ENCODE results near the gene C3orf85. TPM values are rescaled to one million over a fixed set of nuclear protein-coding genes. Genes with fewer than 3 reads are reported as not detected.
"Not testable (repeated sequence)": the region's sequence is repeated elsewhere in the genome, so short reads cannot be mapped to it uniquely, and the experiment has no call there.

Gene C3orf85
- total RNA-seq, 2 experiments from 2014 or later: not detected

DNA sequence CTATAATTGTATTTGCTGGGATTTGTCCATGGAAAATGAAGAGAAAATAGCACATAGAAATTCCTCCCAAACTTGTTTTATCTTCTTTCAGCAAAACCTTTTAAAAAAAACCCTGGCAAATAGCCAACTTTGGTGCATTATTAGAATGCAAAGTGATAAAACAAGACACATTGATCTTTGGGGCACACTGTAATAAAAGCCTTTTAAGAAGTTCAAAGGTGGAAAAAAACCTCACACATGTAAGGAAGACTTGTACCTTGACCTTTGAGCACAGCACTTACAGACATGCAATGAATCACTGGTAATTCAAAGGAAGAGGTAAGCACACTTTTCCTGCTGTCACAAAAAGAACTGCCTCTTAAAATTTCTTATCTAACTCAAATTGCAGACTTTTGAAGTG, 10.6 kb upstream of the C3orf85 start:
- CTCF ChIA-PET: no interaction called here
- H3K4me3 Mint-ChIP-seq: no peak overlapping the region

DNA sequence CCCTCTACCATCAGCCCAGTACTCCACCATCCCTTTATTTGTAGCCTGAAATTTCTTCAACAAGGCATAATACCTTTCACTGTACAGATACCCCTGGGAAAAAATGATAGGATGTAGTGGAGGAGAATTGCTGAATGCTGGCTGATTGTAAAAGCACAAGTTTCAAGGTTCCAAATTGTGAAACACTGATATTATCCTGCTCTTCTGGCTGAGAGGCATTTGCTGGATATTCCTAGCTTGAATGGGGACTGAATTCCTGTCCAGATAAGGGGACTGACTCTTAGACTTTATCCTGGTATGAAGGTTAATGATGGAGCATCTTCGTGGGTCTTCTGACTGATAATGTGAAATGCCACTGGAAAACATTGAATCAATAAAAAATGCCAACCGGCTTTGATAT, 9.0 kb upstream of the C3orf85 start:
- Mint-ChIP-seq H3K27me3 (no peaks in the 10 kb centered on the region), H3K4me1 (no peaks in the 10 kb centered on the region), H3K9me3 (ENCODE audit: low read depth) (no peaks in the 10 kb centered on the region), H3K4me3 (no peak overlapping the region), H3K27ac (no peak overlapping the region), H3K36me3 (no peaks in the 10 kb centered on the region)
- CTCF ChIA-PET: no interaction called here
- no peak for ATAC-seq
- no peak for DNase-seq

More for the DNA sequence above, 10.6 kb upstream of the C3orf85 start:
- DNase-seq: no peak
- Mint-ChIP-seq H3K36me3 (no peaks in the 10 kb centered on the region), H3K9me3 (ENCODE audit: low read depth) (no peaks in the 10 kb centered on the region), H3K27me3 (no peaks in the 10 kb centered on the region), H3K27ac (no peak overlapping the region), H3K4me1 (no peaks in the 10 kb centered on the region)
- no peak for ATAC-seq

DNA sequence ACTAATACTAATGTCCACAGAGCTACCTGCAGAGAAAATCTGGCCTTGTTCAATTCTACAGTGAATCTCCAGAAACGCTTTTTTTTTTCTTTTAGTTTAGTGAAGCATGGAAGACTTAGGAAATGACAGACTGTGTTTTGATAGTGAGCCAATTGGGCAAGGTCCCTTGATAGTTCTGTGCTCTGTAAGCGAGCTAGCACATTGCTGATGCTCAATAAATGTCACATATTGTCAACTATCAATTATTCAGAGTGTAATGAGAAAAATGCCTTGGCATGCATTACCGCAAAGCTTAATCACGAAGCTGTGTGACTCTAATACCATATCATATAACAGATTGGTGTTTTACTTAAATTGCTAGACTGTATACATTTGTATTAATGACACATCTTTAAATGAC, 5.2 kb upstream of the C3orf85 start:
- Mint-ChIP-seq H3K36me3 (no peaks in the 10 kb centered on the region), H3K4me1 (no peaks in the 10 kb centered on the region), H3K4me3 (no peak overlapping the region), H3K27ac (no peak overlapping the region), H3K9me3 (ENCODE audit: low read depth) (no peaks in the 10 kb centered on the region), H3K27me3 (no peaks in the 10 kb centered on the region)
- DNase-seq (no peak), ATAC-seq (no peak)
- CTCF ChIA-PET: interaction anchor here (0.5 kb wide), 1 partner anchor 19 kb away, joined by 3 read pairs; no protein-coding TSS in a partner anchor

DNA sequence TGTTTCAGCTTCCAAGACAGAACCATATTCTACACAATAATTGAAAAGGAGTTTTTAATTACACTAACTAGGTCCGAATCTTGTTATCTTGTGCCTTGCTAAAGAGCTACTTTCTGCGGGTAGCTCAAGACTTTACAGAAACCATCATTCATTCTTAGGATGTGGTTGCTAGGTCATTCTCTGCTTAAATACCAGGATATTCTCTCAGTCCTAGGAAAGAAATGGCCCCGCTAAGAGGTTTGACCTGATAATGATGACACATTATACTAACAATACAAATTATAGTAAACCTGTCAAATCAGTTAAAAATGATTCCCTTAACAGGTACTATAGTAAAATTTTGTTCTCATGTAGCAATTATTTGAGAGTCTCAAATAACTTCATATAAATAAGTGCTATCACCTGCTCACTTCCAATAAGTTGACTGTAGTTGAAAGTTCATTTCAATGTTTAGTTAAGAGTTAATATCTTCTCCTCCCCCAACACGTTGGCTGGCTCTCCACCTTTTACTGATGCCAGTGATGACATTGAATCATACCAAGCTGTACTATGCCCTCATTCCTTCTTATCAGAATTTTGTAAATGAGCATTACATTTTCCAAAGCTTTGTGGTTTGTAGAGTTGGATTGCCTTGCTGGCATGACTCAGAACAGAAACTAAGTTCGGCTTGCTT, 3.6 kb upstream of the C3orf85 start:
- DNase-seq: no peak
- no peaks in the 10 kb centered on the region for H3K36me3 Mint-ChIP-seq
- H3K27ac Mint-ChIP-seq: no peak overlapping the region
- ATAC-seq: no peak
- CTCF ChIA-PET: no interaction called here
- no peaks in the 10 kb centered on the region for H3K27me3 Mint-ChIP-seq
- no peaks in the 10 kb centered on the region for H3K9me3 Mint-ChIP-seq (ENCODE audit: low read depth)
- H3K4me3 Mint-ChIP-seq: no peak overlapping the region
- no peaks in the 10 kb centered on the region for H3K4me1 Mint-ChIP-seq

DNA sequence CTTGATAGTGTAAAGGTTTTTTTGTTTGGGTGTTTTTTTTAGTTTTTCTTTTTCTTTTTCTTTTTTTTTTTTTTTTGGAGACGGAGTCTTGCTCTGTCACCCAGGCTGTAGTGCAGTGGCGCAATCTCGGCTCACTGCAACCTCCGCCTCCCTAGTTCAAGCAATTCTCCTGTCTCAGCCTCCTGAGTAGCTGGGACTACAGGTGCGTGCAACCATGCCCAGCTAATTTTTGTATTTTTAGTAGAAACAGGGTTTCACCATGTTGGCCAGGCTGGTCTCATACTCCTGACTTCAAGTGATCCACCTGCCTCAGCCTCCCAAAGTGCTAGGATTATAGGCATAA, 3.1 kb upstream of the C3orf85 start:
- H3K4me3 Mint-ChIP-seq; H3K27ac Mint-ChIP-seq; CTCF ChIA-PET; H3K27me3 Mint-ChIP-seq; DNase-seq; H3K4me1 Mint-ChIP-seq; H3K36me3 Mint-ChIP-seq; ATAC-seq; H3K9me3 Mint-ChIP-seq (ENCODE audit: low read depth): not testable (repeated sequence)

DNA sequence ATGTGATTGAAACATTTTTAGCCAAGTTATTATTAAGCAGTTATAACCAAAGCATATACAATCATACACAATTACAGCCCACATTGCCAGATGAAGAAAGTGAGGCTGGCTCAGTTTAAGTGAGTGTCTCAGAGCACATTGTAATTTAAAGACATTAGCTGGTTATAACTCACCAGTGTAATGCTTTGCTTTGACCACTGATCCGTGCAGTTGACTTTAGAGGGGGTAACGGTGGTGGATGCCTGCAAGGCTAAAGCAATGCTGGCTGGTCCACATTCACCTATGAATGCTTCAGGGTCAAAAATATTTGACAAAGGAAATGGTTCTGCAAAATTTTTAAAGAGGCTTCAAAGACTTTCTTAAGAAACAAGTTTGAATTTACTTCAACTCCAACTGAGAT, 1.2 kb downstream of the C3orf85 start:
- no peak overlapping the region for H3K27ac Mint-ChIP-seq
- no peaks in the 10 kb centered on the region for H3K4me1 Mint-ChIP-seq
- H3K27me3 Mint-ChIP-seq: no peaks in the 10 kb centered on the region
- no peak for DNase-seq
- H3K4me3 Mint-ChIP-seq: no peak overlapping the region
- no peaks in the 10 kb centered on the region for H3K36me3 Mint-ChIP-seq
- CTCF ChIA-PET: no interaction called here
- H3K9me3 Mint-ChIP-seq (ENCODE audit: low read depth): no peaks in the 10 kb centered on the region
- no peak for ATAC-seq

DNA sequence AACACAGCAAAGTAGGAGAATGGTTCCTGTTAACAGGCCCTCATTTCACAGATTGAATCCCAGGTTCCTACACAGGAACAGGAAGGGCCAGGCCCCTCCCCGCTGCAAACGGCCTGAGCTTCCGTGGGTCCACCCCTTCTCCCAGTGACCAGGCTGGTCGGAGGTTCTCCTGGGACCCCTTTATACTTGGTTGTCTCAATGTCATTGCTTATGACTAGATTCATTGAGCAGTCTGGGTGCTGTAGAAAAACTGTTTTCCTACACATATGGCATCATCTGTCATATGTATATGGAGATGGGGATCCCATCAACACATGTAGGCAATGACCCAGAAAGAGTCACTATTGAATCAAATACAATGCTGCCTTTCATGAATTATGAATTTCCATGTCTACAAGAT, 3.8 kb downstream of the C3orf85 start:
- Mint-ChIP-seq H3K27ac (no peak overlapping the region), H3K27me3 (peaks cover 2% of the 10 kb centered on the region), H3K36me3 (no peaks in the 10 kb centered on the region), H3K9me3 (ENCODE audit: low read depth) (no peaks in the 10 kb centered on the region), H3K4me1 (no peaks in the 10 kb centered on the region), H3K4me3 (no peak overlapping the region)
- ATAC-seq (no peak), DNase-seq (no peak)
- CTCF ChIA-PET: no interaction called here

DNA sequence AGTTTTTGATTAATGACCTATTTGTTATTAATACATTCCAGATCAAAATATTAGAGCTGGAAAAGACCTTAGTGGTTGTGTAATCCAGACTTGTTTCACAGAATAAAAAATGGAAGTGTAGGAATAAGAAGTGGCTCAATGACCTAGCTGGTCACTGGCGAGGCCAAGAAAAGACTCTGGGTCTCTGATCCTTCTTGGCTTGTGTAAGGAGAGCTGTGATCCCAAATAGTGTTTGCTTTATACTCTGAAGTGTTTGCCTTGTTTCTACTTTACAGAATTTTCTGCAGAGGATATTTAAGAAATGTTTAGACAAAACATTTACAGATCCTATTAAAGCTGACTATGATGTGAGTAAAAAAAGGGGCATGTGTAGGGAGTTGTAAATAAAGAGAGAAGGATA, 7.1 kb downstream of the C3orf85 start:
- no peaks in the 10 kb centered on the region for H3K36me3 Mint-ChIP-seq
- H3K4me3 Mint-ChIP-seq: no peak overlapping the region
- no peaks in the 10 kb centered on the region for H3K4me1 Mint-ChIP-seq
- peaks cover 2% of the 10 kb centered on the region for H3K27me3 Mint-ChIP-seq
- DNase-seq (no peak), ATAC-seq (no peak)
- no peak overlapping the region for H3K27ac Mint-ChIP-seq
- H3K9me3 Mint-ChIP-seq (ENCODE audit: low read depth): no peaks in the 10 kb centered on the region
- CTCF ChIA-PET: interaction anchor here (0.7 kb wide), 1 partner anchor 61 kb away, joined by 3 read pairs; no protein-coding TSS in a partner anchor

DNA sequence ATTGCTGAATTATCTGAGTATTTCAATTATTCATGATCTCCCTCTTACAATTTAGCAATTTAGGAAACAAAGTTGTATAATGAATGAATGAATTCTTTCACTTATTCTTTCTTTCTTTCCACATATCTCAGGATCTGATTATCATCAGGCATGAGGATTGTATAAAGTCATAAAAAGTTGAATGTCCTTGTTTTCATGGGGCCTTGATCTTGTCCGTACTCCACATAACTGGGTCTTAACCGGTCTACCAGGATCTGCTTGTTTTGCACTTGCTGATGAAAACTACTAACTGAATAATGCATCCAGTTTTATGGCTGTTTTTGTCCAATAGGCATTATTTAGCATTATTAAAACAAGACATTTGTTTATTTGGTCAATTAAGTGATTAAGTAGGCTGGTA, 12.6 kb downstream of the C3orf85 start:
- no peak for ATAC-seq
- no peaks in the 10 kb centered on the region for H3K36me3 Mint-ChIP-seq
- CTCF ChIA-PET: no interaction called here

DNA sequence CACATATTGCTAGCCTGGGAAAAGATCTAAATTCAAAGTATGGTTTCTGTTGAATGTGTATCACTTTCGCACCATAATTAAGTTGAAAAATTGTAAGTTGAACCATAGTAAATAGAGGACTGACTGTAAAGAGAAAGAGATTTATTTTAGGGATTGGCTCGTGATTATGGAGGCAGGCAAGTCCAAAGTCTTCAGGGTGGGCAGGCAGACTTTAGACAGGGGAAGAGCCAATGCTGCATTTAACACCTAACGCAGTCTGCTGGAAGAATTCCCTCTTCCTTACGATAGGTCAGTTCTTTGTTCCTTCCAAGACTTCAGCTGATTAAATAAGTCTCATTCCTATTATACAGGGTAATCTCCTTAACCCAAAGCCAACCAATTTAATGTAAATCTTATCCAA, 15.8 kb downstream of the C3orf85 start:
- ATAC-seq (no peak), DNase-seq (no peak)
- no peak overlapping the region for H3K4me3 Mint-ChIP-seq
- H3K4me1 Mint-ChIP-seq: no peaks in the 10 kb centered on the region
- peaks cover 3% of the 10 kb centered on the region for H3K27me3 Mint-ChIP-seq
- CTCF ChIA-PET: no interaction called here
- H3K27ac Mint-ChIP-seq: no peak overlapping the region
- no peaks in the 10 kb centered on the region for H3K36me3 Mint-ChIP-seq
- peaks cover 3% of the 10 kb centered on the region for H3K9me3 Mint-ChIP-seq (ENCODE audit: low read depth)

More for the DNA sequence above, 12.6 kb downstream of the C3orf85 start:
- H3K27ac Mint-ChIP-seq: no peak overlapping the region
- H3K4me3 Mint-ChIP-seq: no peak overlapping the region
- H3K4me1 Mint-ChIP-seq: no peaks in the 10 kb centered on the region
- peaks cover 2% of the 10 kb centered on the region for H3K9me3 Mint-ChIP-seq (ENCODE audit: low read depth)
- DNase-seq: no peak
- peaks cover 4% of the 10 kb centered on the region for H3K27me3 Mint-ChIP-seq

DNA sequence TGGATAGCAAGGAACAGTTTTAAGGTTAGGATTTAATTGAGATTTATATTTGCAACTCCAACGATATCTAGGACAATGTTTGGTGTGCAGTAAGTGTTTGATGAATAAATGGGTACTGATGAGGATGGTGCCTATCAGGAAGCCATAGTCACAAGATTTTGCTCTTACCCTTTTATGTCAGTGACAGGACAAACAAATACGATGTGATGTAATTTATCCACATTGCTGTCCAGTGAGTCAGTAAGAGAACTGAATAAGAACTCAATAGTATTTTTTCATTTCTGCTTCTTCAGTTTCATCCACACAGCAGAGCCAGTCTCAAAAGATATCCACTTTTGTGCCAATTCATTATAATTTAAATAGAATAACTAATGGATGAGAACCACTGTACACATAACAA, 18.5 kb downstream of the C3orf85 start:
- CTCF ChIA-PET: no interaction called here
- Mint-ChIP-seq H3K27me3 (peaks cover 3% of the 10 kb centered on the region), H3K27ac (no peak overlapping the region), H3K9me3 (ENCODE audit: low read depth) (peaks cover 3% of the 10 kb centered on the region), H3K4me1 (no peaks in the 10 kb centered on the region), H3K4me3 (no peak overlapping the region), H3K36me3 (no peaks in the 10 kb centered on the region)
- ATAC-seq (no peak), DNase-seq (no peak)

DNA sequence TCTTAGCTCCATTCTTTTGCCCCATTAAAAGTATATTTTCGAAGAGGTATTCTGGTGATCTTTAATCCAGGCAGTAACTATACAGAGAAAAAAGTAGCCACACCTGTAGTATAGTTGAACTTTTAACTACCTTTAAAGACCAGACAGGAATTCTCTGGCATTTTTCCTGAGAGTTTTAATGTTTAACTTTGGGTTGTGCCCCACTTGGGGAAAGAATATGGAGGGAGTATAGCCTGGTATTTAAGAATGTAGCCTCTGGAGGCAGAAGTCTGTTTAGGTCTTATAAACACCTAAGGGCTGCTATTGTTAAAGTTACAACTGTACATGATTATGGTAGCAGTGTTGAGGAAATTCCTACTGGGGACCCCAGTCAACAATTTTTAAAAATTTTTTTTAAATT, 19.3 kb downstream of the C3orf85 start:
- ATAC-seq: no peak
- Mint-ChIP-seq H3K4me3 (no peak overlapping the region), H3K27ac (no peak overlapping the region), H3K9me3 (ENCODE audit: low read depth) (peaks cover 3% of the 10 kb centered on the region), H3K4me1 (no peaks in the 10 kb centered on the region), H3K36me3 (no peaks in the 10 kb centered on the region), H3K27me3 (peaks cover 3% of the 10 kb centered on the region)
- CTCF ChIA-PET: no interaction called here
- no peak for DNase-seq

DNA sequence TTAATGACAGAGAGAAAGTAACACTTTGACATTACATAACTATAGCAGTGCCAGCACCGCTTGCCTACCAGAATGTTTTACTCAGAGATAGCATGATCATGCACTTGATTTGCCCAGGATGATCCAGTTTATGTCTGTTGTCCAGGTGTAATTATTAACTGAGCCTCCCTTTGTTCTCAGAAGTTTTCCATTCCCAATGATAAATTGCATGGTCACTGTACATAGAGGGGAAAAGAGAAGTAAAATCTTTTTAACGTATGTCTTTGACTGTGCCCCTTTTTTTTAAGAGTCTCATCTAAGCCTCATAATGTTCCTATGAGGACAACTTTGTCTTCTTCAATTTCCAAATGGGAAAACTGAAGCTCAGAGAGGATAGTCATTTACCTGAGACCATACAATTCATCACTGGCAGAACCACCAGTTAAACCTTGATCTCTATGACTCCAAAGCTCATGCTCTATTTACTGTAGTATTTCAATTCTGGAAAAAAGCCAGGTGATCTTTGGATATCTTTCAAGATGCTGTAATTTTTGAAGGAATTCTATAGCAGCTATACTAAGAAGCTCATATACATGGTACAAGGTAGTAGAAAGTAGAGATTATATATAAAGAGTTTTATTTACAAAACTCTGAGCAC, 25.1 kb downstream of the C3orf85 start:
- Mint-ChIP-seq H3K4me3 (no peak overlapping the region), H3K27ac (no peak overlapping the region), H3K9me3 (ENCODE audit: low read depth) (no peaks in the 10 kb centered on the region), H3K36me3 (no peaks in the 10 kb centered on the region), H3K4me1 (no peaks in the 10 kb centered on the region), H3K27me3 (no peaks in the 10 kb centered on the region)
- CTCF ChIA-PET: interaction anchor here (0.6 kb wide), 1 partner anchor 49 kb away, joined by 3 read pairs; no protein-coding TSS in a partner anchor
- no peak for DNase-seq
- no peak for ATAC-seq

DNA sequence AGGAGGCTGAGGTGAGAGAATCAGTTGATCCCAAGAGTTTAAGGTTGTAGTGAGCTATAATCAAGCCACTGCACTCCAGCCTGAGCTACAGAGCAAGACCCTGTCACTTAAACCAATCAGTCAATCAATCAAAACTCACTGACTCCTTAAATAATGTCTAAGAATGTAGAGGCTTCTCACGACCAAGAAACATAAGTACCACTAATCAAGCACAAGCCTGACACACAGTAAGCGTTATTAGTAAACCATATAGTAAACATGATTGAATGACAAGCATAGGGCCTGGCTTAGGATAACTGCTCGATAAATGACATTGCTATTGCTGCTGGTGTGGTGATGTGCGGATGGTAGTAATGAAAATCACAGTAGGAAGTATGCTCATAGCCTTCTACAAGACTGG, 29.4 kb downstream of the C3orf85 start:
- ATAC-seq: no peak
- Mint-ChIP-seq H3K9me3 (ENCODE audit: low read depth) (no peaks in the 10 kb centered on the region), H3K4me3 (no peak overlapping the region), H3K27ac (no peak overlapping the region), H3K36me3 (no peaks in the 10 kb centered on the region), H3K27me3 (no peaks in the 10 kb centered on the region), H3K4me1 (no peaks in the 10 kb centered on the region)
- CTCF ChIA-PET: no interaction called here
- no peak for DNase-seq
